Endothelial cell of umbilical vein (primary cell): ENCODE data around the gene DOCK1. TPM values are rescaled to one million over a fixed set of nuclear protein-coding genes. Genes with fewer than 3 reads are reported as not detected.

ENCODE experiments used
- BruUV-seq: library from RNA; stranded (reverse); fragments of 400-500 nt; replicated peaks from 2 replicates; lab custom pipeline; 2021; lab: Mats Ljungman, UMichigan
- CTCF ChIA-PET: fragments of 300-600, 350-600 bp; sonication (Branson Sonifier 250); formaldehyde crosslinking; loops from one replicate; lab custom pipeline; 2021; ENCODE audit warnings: antibody characterized with exemption, inconsistent platforms; lab: Charles Lee
- POLR2A ChIA-PET: fragments of 300-600, 350-600 bp; sonication (Branson Sonifier 250); formaldehyde crosslinking; loops from one replicate; lab custom pipeline; 2021; ENCODE audit warnings: antibody characterized with exemption, inconsistent platforms; lab: Charles Lee
- DNase-seq: peaks from one replicate; pipeline ENCODE4 v3.0.0-alpha.2; 2011; ENCODE audit warnings: low read depth, low spot score
- FAIRE-seq: peaks from 2 replicates; lab custom pipeline; 2011; peaks lifted over from hg19 to GRCh38; lab: Jason Lieb, UNC
- H2AFZ ChIP-seq: 2 replicates; pipeline ENCODE4 v1.6.0; 2012; ENCODE audit warnings: low read depth, low read length, control low read depth, inconsistent platforms
- H3K27ac ChIP-seq: 2 replicates; pipeline ENCODE4 v1.5.1; 2011; ENCODE audit warnings: low read depth, mild to moderate bottlenecking, control low read depth, low read length, moderate library complexity; ENCODE audit not compliant: insufficient read depth
- H3K27me3 ChIP-seq, 2 experiments: 2 replicates each; pipeline versions ENCODE4 v1.6.0 to v1.6.1; 2011; ENCODE audit warnings: low read length in 2 of 2, mixed read lengths in 1 of 2; ENCODE audit not compliant: control insufficient read depth in 2 of 2, insufficient read depth in 2 of 2
- H3K36me3 ChIP-seq, 2 experiments: 2 replicates in 1 of 2; 3 replicates in 1 of 2; pipeline ENCODE4 v1.5.1; 2011; ENCODE audit warnings: low read length in 2 of 2, mild to moderate bottlenecking in 1 of 2, moderate library complexity in 1 of 2; ENCODE audit not compliant: control insufficient read depth in 2 of 2, insufficient read depth in 2 of 2; ENCODE audit errors: extremely low read depth in 1 of 2
- H3K4me1 ChIP-seq: 3 replicates; pipeline ENCODE4 v1.5.1; 2011; ENCODE audit warnings: mild to moderate bottlenecking, low read length; ENCODE audit not compliant: control insufficient read depth, insufficient read depth; ENCODE audit errors: extremely low read depth
- H3K4me2 ChIP-seq: 2 replicates; pipeline ENCODE4 v1.6.1; 2011; ENCODE audit warnings: low read length, control low read depth, mixed read lengths; ENCODE audit not compliant: insufficient read depth
- H3K4me3 ChIP-seq, 3 experiments: fragments of 200-600 bp in 1 of 3; sonication (generic), shearing (Covaris generic) in 1 of 3; replicated peaks in 1 of 3; 2 replicates each; pipeline ENCODE4 v1.5.1; 2011 to 2016; ENCODE audit warnings: control low read depth in 3 of 3, low read length in 3 of 3, mild to moderate bottlenecking in 2 of 3, inconsistent platforms in 1 of 3, low read depth in 1 of 3, moderate library complexity in 1 of 3; ENCODE audit not compliant: insufficient read depth in 1 of 3
- H3K79me2 ChIP-seq: 2 replicates; pipeline ENCODE4 v1.6.0; 2012; ENCODE audit warnings: low read length, inconsistent platforms; ENCODE audit not compliant: control insufficient read depth, insufficient read depth
- H3K9ac ChIP-seq: replicated peaks from 2 replicates; pipeline ENCODE3; 2011; ENCODE audit warnings: low read length, control low read depth; ENCODE audit not compliant: insufficient read depth; ENCODE audit errors: extremely low read depth
- H3K9me1 ChIP-seq: replicated peaks from 3 replicates; pipeline ENCODE4 v1.6.0; 2011; ENCODE audit warnings: mild to moderate bottlenecking, low read length; ENCODE audit not compliant: control insufficient read depth, insufficient read depth; ENCODE audit errors: extremely low read depth
- H3K9me3 ChIP-seq: replicated peaks from 2 replicates; pipeline ENCODE4 v1.5.1; 2012; ENCODE audit warnings: low read length, inconsistent platforms; ENCODE audit not compliant: control insufficient read depth, insufficient read depth
- H4K20me1 ChIP-seq: replicated peaks from 2 replicates; pipeline ENCODE3; 2011; ENCODE audit warnings: mild to moderate bottlenecking, low read length; ENCODE audit not compliant: control insufficient read depth, insufficient read depth; ENCODE audit errors: extremely low read depth
- EZH2 ChIP-seq: IDR thresholded peaks from 2 replicates; pipeline ENCODE4 v1.6.1; 2012; ENCODE audit warnings: borderline replicate concordance, low read depth, mild to moderate bottlenecking, moderate library complexity, low read length, inconsistent platforms; ENCODE audit not compliant: severe bottlenecking
- GATA2 ChIP-seq: IDR thresholded peaks from 2 replicates; pipeline ENCODE4 v1.7.0; 2011; ENCODE audit warnings: low read depth, mild to moderate bottlenecking, moderate library complexity, mixed read lengths, low read length; ENCODE audit not compliant: insufficient read length, insufficient read depth
- JUN ChIP-seq: IDR thresholded peaks from 2 replicates; pipeline ENCODE4 v1.6.1; 2011; ENCODE audit warnings: borderline replicate concordance, low read depth; ENCODE audit not compliant: insufficient read length, insufficient read depth
- POLR2A ChIP-seq: IDR thresholded peaks from 2 replicates; pipeline ENCODE4 v1.6.1; 2012; ENCODE audit warnings: low read depth, mild to moderate bottlenecking, control low read depth, low read length
- POLR2AphosphoS5 ChIP-seq: IDR thresholded peaks from 2 replicates; pipeline ENCODE4 v1.6.1; 2012; ENCODE audit warnings: low read depth, mild to moderate bottlenecking, control low read depth, low read length, moderate library complexity; ENCODE audit not compliant: insufficient read depth
- dilution Hi-C: fragments of 300-500 bp; cut with MboI; formaldehyde crosslinking; loops from one replicate; pipeline ENCODE4 v1.15.0; 2019; ENCODE audit warnings: low sequenced_read_pairs; ENCODE audit not compliant: extremely low pct_ligation_motif_present
- intact Hi-C: fragments of 100-400 bp; cut with micrococcal nuclease; formaldehyde crosslinking; loops from one replicate; pipeline ENCODE4 v1.10.0; 2022
- polyA plus RNA-seq, 4 experiments: library from polyadenylated mRNA; depleted of rRNA in 3 of 4; stranded (reverse) in 3 of 4; unstranded in 1 of 4; fragments of >200 nt; gene quantifications; 2 replicates each; pipeline versions ENCODE4 v1.2.1 to v1.2.3, GENCODE V29; 2011 to 2012; ENCODE audit warnings: missing spikeins in 1 of 4
- total RNA-seq: library from RNA; stranded (reverse); gene quantifications from 2 replicates; pipeline ENCODE4 v1.2.3, GENCODE V29; 2021
- TF ChIP-seq, protein P1 (sequence below), 2 donors: IDR thresholded peaks; 1 replicate in 1 of 2; 2 replicates in 1 of 2; pipeline ENCODE4 v1.5.1; 2011; ENCODE audit warnings: low read length in 2 of 2, mild to moderate bottlenecking in 2 of 2, moderate library complexity in 2 of 2, control low read depth in 1 of 2, inconsistent platforms in 1 of 2, low read depth in 1 of 2; ENCODE audit not compliant: insufficient read depth in 1 of 2; ENCODE audit errors: extremely low read depth in 1 of 2
- TF ChIP-seq, protein P2 (sequence below): IDR thresholded peaks from 2 replicates; pipeline ENCODE4 v1.6.1; 2011; ENCODE audit not compliant: insufficient read depth, insufficient read length

The DOCK1 gene
- total and polyA plus RNA-seq, 2 donors (not counting 3 experiments of a cell fraction or from before 2014, with no cell fraction given) = 22.5 to 83.1 TPM

DNA sequence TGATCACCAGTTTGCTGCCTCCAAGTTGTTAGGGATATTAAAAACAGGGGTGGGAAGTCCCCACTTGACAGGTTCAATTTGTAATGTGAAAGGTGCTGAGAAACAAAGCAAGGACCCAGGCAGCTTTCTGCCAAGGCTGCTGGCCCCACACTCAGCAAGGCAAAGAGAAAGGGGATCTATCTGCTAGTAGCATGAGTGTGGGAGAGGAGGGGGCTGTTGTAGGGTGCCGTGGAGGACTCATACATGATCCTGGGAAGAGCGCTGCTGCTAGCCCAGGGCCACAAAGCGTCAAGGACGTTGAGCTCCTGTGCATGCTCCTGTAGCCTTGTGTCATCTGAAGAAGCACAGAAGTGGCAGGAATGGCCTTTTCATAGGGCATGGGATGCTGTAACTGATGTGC lies 387.7 kb downstream of the DOCK1 start:
- H3K9ac ChIP-seq = no peak overlapping the region
- no peak for DNase-seq
- no peak for FAIRE-seq
- H3K79me2 ChIP-seq = no peaks in the 10 kb centered on the region
- no peaks in the 10 kb centered on the region for H3K9me1 ChIP-seq
- ChIA-PET CTCF (interaction anchor here (0.6 to 1.2 kb wide), 3 partner anchors 9 to 49 kb away, joined by 3 read pairs; no protein-coding TSS in a partner anchor), POLR2A (no interaction called here)
- no peak for TF ChIP-seq POLR2A
- TF ChIP-seq POLR2AphosphoS5 = no peak
- TF ChIP-seq GATA2 = no peak
- TF ChIP-seq, protein P1, sequence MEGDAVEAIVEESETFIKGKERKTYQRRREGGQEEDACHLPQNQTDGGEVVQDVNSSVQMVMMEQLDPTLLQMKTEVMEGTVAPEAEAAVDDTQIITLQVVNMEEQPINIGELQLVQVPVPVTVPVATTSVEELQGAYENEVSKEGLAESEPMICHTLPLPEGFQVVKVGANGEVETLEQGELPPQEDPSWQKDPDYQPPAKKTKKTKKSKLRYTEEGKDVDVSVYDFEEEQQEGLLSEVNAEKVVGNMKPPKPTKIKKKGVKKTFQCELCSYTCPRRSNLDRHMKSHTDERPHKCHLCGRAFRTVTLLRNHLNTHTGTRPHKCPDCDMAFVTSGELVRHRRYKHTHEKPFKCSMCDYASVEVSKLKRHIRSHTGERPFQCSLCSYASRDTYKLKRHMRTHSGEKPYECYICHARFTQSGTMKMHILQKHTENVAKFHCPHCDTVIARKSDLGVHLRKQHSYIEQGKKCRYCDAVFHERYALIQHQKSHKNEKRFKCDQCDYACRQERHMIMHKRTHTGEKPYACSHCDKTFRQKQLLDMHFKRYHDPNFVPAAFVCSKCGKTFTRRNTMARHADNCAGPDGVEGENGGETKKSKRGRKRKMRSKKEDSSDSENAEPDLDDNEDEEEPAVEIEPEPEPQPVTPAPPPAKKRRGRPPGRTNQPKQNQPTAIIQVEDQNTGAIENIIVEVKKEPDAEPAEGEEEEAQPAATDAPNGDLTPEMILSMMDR (IDR thresholded peaks at IDR 0.05; ENCODE audit: extremely low read depth in 1 of 2, insufficient read depth in 1 of 2, low read depth in 1 of 2, low read length in 2 of 2) = no peak
- no peak for TF ChIP-seq EZH2
- TF ChIP-seq, protein P2, sequence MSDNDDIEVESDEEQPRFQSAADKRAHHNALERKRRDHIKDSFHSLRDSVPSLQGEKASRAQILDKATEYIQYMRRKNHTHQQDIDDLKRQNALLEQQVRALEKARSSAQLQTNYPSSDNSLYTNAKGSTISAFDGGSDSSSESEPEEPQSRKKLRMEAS = no peak
- no peak for TF ChIP-seq JUN
- intact Hi-C loops (no loop called here), dilution Hi-C loops (no loop called here)
- H3K36me3 ChIP-seq = no peaks in the 10 kb centered on the region
- H4K20me1 ChIP-seq = no peaks in the 10 kb centered on the region
- H3K4me3 ChIP-seq = no peak overlapping the region
- no peak overlapping the region for H2AFZ ChIP-seq
- H3K4me1 ChIP-seq = no peaks in the 10 kb centered on the region
- no peak overlapping the region for H3K27ac ChIP-seq
- no TSS peak for BruUV-seq
- H3K4me2 ChIP-seq = no peak overlapping the region
- H3K9me3 ChIP-seq = no peaks in the 10 kb centered on the region
- no peaks in the 10 kb centered on the region for H3K27me3 ChIP-seq
